ENCODE data around the gene RAB32.
"Not testable (repeated sequence)": the region's sequence is repeated elsewhere in the genome, so short reads cannot be mapped to it uniquely, and the experiment has no call there.

RAB32 gene

DNA sequence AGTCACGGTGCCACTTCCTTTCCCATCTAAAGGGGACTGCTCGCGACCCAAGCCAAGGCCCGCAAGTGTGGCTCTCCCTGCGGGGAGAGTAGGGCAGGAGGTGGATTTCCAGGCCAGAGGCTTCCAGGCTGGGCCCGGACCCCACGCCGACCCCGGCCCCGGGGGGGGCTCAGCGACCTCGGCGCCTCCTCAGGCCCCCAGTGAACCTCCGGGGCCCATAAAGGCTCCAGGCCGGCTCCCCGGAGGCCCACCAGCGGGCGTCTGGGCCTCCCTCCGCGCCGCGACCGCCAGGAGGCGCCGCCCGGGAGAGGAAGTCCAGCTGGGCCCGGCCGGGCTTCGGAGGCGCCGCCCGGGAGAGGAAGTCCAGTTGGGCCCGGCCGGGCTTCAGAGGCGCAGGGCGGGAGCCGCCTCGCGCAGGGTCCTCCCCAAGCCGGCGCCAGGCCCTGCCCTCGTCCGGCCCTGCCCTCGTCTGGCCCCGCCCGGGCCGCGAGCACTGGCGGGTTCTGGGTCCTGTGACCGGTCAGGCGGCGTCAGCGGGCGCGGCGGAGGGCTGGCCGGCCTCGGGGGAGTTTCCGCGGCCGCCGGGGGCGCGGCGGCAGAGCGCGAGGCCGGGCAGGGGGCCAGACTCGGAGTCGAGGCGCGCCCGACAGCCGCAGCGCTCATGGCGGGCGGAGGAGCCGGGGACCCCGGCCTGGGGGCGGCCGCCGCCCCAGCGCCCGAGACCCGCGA lies at the start of gene RAB32:
RAB32 (plus strand) TSS at position 623 of the 729 bp plus-strand sequence; CDS start at position 662, 39 bp downstream.
- peak; percentile 59 for DNase-seq

DNA sequence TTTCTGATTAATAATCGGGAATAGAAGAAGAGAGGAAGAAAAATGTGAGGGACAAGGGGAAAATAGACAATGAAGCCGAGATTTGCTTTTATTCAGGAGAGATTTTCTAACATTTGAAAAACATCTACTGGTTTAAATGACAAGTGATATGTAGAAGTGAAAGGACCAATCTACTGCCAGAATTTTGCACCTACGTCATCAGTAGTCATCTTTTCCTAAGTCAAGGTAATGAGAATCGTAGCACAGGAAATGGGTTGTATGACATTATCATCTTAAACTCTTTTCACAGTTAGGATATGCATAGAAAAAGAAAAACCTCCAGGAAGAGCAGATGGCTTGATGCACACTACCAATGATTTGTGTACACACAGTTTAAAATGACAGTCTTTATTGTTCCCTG lies 45.3 kb upstream of the RAB32 start:
- DNase-seq, result no peak

DNA sequence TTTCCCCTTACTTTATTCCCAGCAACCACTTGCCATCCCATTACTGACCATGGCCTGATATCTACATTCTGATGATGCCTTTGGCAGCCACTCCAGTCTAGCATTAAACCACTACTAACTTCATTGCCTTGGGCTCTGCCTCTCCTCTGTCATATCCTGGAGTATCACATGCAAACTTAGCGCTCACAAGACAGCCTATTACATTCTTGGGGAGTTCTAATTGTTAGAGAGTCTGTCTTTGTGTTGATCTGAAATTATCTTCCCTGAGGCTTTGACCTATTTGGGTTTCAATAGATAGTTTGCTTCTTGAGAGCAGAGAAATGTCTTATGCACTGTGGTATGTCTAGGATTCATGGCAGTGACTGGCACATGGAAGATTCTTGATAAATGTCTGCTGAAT lies 40.5 kb upstream of the RAB32 start:
- no peak for DNase-seq

GRCh38 chr6:146515212-146515611 lies 28.4 kb upstream of the RAB32 start:
- no peak for DNase-seq

- DNase-seq, result no peak
These were observed 17.4 kb upstream of the RAB32 start for GRCh38 chr6:146526192-146526591.

DNA sequence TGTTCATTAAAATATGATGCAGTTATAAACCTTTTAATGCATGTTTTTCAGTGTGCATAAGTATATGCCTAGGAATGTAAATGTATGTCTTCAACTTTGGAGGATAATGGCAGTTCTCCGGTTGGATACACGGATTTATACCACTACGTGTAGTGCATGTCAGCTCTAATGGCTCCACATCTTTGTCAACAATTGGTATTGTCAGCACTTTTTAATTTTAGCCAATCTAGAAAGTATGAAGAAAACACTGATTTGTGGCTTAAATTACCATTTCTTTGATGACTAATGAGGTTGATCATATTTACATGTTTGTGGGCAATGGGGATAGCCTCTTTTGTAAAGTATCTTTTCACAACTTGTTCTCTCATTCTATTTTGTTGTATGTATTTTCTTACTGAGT lies 10.9 kb upstream of the RAB32 start:
- DNase-seq, result no peak

DNA sequence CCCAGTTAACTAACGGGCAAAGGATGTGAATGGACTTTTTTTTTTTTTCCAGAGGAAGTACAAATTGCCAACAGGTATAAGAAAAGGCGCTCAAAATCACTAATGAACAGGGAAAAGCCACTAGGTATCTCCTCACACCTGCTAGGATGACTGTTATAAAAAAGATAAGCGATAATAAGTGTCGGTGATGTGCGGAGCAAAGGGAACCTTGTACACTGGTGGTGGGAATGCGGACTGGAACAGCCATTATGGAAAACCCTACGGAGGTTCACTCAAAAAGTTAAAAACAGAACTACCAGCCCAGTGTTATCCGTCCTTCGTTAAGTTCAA lies 787 bp upstream of the RAB32 start:
- DNase-seq, result no peak

DNA sequence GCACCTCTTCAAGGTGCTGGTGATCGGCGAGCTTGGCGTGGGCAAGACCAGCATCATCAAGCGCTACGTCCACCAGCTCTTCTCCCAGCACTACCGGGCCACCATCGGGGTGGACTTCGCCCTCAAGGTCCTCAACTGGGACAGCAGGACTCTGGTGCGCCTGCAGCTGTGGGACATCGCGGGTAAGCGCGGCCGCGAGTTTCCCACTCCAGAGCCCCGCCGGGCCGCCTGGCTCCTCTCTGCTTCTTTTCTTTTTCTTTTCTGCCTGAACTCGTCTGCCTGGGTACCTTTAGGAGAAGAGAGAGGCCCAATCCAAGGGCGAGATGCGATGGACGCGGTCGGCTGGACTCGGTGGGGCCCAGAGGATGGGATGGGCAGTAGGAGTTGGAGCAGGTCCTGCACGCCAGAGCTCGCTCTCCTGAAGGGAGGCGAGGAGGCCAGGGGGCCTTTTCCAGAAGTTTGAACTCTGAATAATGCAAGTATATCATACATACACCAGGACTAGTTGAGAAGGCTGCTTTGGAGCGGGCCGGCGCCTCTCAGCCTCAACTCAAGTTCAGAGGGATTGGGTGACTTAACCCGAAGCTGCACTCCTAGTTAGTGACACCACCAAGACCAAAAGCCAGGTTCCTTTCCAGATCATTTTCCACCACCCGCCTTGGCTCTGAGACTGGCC lies 445 bp downstream of the RAB32 start:
- DNase-seq, result no peak

GRCh38 chr6:146544616-146545182 lies 1.1 kb downstream of the RAB32 start:
- DNase-seq, result no peak

DNA sequence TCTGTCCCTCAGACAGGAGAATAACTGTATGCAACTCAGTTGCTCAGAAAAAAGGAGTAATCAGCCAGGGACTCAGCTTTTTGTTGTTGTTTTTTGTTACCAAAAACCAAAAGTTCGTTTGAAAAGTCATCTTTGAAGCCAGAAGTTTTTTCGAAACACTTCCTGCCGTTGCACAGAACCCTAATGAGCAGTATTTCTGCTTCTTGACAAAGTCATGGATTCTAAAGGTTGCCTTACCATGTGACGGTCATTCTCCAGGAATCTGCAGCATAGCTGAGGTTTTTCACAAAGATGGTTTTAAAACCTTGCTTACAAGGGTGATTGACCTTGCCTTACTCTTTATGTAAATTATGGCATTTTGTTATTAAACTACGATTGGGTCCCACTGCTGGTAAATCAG lies 1.9 kb downstream of the RAB32 start:
- no peak for DNase-seq

- DNase-seq, result no peak
These were observed 2.9 kb downstream of the RAB32 start for GRCh38 chr6:146546443-146547043.

DNA sequence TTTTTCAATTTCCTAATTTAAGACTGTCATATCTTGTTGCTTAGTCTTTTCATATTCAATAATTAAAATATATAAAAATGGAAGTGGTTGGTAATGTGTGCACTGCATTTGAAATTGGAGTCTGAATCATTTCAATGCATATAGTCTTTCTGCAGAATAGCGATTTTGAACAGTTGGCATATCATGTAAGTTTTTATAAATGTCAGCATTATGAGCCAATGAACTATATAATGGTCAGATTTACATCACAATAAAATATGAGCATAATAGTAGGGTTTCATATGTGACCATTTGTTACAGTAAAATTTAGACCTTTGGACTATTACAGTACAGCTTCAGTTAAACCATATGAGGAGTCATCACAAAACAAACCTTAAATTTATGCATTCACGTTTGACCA lies 4.3 kb downstream of the RAB32 start:
- no peak for DNase-seq

- DNase-seq, result no peak
These were observed 5.3 kb downstream of the RAB32 start for GRCh38 chr6:146548898-146549374.

DNA sequence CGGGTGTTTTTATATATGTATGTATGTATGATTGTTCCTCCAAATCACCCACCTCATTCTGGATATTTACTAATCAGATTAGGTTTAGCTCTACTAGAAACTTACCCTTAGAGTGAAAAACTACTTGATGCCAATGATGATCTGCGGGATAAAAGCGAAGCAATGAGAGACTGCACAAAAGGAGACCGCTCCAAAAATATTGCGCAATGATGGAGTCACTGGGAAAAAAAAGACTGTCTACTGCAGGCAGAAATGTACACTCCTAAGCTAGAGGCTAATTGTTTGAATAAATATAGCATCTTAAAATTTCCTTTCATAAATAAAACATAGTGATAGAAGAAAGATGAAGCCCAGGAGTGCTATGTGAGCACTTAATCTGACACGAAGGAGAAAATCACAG lies 7.3 kb downstream of the RAB32 start:
- DNase-seq, result no peak

DNA sequence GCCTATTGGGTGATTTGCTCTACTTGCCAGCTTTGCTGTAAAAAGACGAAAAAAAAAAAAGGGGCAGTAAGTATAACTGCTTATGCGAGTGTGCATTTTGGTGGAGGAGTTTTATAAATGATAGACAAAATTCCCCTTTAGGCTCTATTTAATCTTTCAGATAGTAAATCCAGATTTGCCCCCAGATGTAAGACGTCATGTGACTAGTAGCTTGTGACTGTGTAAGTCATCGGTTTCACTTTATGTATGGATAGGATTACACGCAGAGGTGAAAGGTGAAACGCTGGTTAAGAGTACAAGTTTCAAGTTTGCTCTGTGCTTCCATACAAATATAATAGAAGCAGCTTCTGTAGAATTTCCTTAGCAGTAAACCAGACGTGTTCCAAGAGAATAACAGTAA lies 7.9 kb downstream of the RAB32 start:
- no peak for DNase-seq

- DNase-seq, result no peak
These were observed 9.9 kb downstream of the RAB32 start for GRCh38 chr6:146553377-146554135.

DNA sequence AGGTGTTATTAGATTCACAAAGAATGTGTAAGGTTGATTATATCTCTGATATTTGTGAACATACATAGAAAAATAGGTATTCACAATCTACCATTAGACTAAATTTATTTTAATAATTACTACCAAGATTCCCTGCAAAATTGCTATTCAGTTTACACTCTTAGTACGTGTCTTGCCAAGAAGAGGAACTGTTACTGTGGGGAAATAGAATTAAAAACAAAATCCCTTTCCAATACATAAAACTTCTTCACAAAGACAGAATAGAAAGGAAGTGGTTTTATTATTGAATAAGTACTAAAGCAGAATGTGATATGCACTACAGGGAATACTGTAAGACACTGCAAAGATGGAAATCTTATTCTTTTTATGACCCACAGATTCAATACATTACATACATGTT lies 17.0 kb downstream of the RAB32 start:
- no peak for DNase-seq

- not testable (repeated sequence) for DNase-seq
These were observed 23.0 kb downstream of the RAB32 start for GRCh38 chr6:146566661-146567060.

GRCh38 chr6:146568619-146569018 lies 25.0 kb downstream of the RAB32 start:
- not testable (repeated sequence) for DNase-seq

DNA sequence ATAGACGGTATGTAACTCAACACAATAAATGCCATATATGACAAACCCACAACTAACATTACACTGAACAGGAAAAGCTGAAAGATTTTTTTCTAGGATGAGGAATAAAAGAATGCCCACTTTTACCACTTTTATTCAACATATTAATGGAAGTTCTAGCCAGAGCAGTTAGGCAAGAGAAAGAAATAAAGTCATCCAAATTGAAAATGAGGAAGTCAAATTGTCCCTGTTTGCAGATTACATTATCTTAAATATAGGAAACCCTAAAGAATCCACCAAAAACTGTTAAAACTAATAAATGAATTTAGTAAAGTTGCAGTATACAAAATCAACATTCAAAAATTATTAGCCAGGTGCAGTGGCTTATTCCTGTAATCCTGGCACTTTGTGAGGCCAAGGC lies 30.6 kb downstream of the RAB32 start:
- DNase-seq, result no peak

GRCh38 chr6:146578054-146578453 lies 34.4 kb downstream of the RAB32 start:
- DNase-seq, result no peak

DNA sequence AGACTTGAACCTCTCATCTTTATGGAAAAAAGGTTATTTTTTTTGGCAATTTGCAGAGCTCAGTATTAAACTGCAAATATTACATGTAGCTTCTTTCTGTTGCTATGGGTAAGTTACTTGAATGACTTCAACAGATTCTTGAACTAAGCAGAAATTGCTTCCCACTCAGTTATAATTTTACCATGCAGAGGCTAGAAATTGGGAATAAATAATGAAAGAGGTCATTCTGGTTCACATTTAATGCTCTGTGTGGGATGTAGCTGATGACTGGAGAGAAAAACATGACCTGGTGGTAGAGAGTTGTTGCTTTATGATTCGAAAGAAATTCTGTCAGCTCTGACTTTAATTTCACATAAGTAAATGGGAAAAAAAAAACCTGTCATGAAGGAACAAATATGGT lies 38.3 kb downstream of the RAB32 start:
- DNase-seq, result no peak

- no peak for DNase-seq
These were observed 39.2 kb downstream of the RAB32 start for GRCh38 chr6:146582857-146583256.
